ENCODE data around the gene PLK1.
"Not testable (repeated sequence)": the region's sequence is repeated elsewhere in the genome, so short reads cannot be mapped to it uniquely, and the experiment has no call there.

The PLK1 gene

DNA sequence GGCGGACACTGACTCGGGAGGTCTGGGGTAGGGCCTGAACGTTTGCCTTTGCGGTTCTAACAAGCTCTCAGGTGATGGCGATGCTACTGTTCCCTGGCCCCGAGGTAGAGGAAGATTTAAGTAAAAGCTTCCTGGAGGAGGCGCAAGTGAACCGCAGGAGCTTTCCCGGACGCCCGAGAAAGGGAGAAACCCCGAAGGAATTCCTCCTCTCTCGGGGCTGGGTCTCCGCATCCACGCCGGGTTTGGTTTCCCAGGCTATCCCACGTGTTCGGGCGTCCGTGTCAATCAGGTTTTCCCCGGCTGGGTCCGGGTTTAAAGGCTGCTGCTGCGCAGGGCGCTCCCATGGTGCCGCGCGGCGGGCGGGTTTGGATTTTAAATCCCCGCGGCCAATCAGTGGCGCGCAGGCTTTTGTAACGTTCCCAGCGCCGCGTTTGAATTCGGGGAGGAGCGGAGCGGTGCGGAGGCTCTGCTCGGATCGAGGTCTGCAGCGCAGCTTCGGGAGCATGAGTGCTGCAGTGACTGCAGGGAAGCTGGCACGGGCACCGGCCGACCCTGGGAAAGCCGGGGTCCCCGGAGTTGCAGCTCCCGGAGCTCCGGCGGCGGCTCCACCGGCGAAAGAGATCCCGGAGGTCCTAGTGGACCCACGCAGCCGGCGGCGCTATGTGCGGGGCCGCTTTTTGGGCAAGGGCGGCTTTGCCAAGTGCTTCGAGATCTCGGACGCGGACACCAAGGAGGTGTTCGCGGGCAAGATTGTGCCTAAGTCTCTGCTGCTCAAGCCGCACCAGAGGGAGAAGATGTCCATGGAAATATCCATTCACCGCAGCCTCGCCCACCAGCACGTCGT, at the start of gene PLK1:
TSS of gene PLK1 (plus strand) at position 460 of the 844 bp plus-strand sequence. CDS start at position 504, 44 bp downstream.
- peak; percentile 86 for DNase-seq

DNA sequence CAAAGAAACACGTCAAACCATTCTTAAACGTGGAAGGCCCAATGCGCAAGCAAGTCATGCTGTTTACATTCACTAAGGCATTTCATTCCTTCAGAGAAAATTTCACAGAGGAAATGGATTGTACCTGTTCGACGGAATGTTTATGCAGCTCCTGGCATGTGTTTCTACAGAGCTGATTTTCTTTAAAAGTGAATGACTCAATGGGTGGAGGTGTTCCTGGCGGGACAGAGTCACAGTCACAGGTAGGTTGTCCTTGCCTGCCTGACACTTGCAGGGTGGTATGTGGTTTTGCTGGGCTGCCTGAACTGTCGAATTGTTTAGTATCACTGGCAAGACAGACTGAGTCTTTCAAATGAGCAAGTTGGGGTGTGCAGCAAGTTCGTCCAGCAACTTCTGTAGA, 49.2 kb upstream of the PLK1 start:
- no peak for DNase-seq

DNA sequence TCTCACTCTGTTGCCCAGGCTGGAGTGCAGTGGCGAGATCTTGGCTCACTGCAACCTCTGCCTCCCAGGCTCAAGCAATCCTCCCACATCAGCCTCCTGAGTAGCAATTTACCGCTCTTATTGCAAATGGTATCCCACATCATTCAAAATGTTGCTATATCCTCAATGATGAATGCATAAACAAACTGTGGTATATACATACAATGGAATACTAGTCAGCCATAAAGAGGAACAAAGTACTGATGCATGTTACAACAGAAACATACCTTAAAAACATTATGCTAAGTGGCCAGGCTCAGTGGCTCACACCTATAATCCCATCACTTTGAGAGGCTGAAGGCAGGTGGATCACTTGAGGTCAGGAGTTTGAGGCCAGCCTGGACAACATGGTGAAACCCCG, 46.8 kb upstream of the PLK1 start:
- DNase-seq: not testable (repeated sequence)

DNA sequence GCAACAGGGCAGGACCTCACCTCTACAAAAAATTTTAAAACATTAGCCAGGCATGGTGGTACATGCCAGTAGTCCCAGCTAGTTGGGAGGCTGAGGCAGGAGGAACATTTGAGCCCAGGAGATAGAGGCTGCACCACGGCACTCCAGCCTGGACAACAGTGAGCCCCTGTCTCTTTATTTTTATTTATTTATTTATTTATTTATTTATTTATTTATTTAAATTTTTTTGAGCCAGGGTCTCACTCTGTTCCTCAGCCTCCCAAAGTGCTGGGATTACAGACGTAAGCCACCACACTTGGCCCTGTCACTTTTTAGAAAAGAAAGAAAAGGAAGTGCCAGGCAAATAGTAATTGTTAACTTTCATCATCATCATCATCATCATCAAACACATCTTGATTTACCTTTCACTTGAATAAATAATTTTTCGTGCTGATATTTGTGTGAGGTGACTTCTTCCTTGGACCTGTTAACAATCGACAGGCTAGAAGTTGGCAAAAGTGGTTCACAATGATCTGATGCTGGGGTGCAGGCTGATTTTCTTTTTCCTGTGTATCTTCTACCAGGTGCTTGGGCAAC, 44.1 kb upstream of the PLK1 start:
- no peak for DNase-seq

DNA sequence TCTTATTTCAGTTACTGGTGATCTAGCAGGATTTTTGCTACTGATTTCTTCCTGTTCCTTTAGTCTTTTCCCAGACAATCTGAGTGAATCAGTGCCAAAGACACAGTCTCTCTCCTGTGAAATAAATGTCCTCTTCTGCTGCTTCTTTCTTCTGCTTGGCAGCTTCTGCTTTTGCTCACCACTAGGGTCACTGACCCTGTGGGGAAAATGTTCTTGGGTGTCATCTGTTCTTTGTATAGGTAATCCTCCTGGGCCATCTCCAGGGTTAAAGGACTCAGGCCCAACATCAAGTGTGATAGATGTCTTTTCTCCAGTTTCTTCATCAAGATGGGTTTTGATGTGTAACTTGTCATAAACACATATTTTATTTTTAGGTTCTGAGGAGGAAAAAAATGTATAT, 42.7 kb upstream of the PLK1 start:
- no peak for DNase-seq

GRCh38 chr16:23640615-23640930, 38.1 kb upstream of the PLK1 start:
- DNase-seq: peak; percentile 30

- DNase-seq: peak; percentile 95
Measured at GRCh38 chr16:23640931-23641765, 37.5 kb upstream of the PLK1 start, which contains the start of the genes DCTN5 and PALB2. DCTN5 (plus strand) TSS chr16:23641466; CDS start chr16:23641543, 77 bp downstream. PALB2 (minus strand) TSS chr16:23641310; CDS start chr16:23641157, 153 bp downstream.

- DNase-seq: no peak
Measured at GRCh38 chr16:23642246-23642774, 36.4 kb upstream of the PLK1 start.

- DNase-seq: no peak
Measured at GRCh38 chr16:23650674-23651416, 27.8 kb upstream of the PLK1 start.

GRCh38 chr16:23651943-23652468, 26.7 kb upstream of the PLK1 start:
- no peak for DNase-seq

DNA sequence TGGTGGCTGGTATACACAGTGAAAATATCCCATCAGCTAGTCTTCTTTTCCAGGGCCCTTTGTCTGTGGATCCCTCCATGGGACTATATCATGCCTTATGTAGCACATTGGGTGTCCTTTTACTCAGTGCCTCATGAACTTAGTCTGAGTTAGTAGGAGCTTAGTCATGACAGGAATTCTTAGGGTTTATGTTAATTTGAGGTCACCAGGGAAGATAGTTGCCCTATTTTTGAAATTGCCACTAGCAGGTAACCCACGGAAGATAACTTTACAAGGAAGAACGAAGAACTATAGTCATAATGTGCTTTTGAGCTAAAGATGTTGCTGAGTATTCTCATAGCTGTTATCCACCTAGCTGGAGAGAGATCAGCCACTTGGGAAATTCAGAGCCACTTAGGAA, 14.8 kb upstream of the PLK1 start:
- DNase-seq: no peak

DNA sequence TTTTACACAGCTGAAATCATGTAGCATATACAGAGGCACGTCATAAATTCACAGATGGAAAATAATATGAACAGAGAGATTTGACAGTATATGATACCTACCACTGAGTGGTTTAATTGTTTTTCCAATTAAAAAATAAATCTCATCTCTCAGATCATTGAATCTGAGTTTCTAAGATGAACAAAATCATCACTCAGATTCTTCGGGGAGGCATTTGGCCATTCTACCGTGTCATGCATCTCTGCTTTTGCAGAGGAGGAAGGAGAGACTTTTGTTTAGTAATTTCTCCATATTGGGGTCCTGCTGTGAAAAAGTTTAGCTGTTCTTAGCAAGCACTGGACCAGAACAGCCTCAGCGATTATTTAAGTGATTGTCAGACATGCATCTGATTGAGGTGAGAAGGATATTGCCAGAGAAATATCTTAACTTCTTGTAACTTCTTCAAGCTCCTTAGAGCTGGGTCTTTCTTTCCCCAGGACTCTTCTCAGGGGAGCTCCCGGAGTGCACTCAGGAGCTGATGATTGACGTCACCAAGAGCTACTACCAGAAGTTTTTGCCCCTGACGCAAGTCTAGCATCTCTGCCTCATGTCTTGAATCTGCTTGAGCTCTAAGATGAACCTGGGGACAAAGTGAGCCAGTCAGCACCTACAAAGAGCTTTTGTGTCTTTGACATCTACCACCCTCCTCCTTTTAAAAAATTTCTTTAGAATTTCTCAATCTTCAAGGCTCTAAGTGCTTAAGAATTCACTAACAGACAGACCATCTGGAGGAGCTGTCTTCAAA, 11.9 kb upstream of the PLK1 start:
- no peak for DNase-seq

GRCh38 chr16:23667355-23667659, 11.4 kb upstream of the PLK1 start:
- DNase-seq: no peak

- DNase-seq: no peak
Measured at GRCh38 chr16:23668225-23668624, 10.5 kb upstream of the PLK1 start.

- no peak for DNase-seq
Measured at GRCh38 chr16:23668873-23669272, 9.8 kb upstream of the PLK1 start.

GRCh38 chr16:23670137-23670776, 8.4 kb upstream of the PLK1 start:
- DNase-seq: no peak

GRCh38 chr16:23673971-23674614, 4.6 kb upstream of the PLK1 start:
- no peak for DNase-seq

DNA sequence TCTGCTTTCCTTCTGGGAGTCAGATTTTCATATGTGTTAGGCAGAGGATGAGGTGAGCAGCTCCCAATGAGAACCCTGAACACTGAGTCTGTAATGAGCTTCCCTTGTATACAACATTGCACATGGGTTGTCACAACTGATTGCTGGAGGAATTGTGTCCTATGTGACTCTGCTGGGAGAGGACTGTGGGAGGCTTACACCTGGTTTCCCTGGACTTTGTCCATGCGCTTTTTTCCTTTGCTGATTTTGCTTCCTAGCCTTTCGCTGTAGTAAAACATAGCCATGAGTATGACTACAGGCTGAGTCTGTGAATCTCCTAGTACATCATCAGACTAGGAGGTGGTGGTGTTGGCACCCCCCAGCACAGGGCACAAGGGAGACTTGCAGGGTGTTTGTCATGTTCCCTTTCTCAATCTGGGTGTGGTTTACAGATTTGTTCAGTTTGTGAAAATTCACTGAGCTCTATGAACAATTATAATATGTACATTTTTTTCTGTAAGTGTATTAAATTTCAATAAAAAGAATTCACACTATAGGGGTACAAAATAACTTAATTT, 1.7 kb upstream of the PLK1 start:
- DNase-seq: no peak

- no peak for DNase-seq
Measured at GRCh38 chr16:23679274-23679985, 741 bp downstream of the PLK1 start.

GRCh38 chr16:23679986-23680336, 1.3 kb downstream of the PLK1 start:
- no peak for DNase-seq
